Lower lobe of right lung (tissue), 2 donors: ENCODE measurements around the gene KLF13. TPM values are rescaled to one million over a fixed set of nuclear protein-coding genes. Genes with fewer than 3 reads are reported as not detected.

Experiments used
- ATAC-seq, 2 donors: fragments of 200-7000 bp; cut with Tn5 transposase; one replicate each; pipeline ENCODE4 v1.9.1; 2020 to 2022; ENCODE audit warnings: mild to moderate bottlenecking in 2 of 2, moderate library complexity in 2 of 2
- DNase-seq: peaks from one replicate; pipeline ENCODE4 v3.0.0-alpha.2; 2020
- H3K27ac ChIP-seq: fragments of 200-600 bp; one replicate; pipeline ENCODE4 v1.8.0; 2022
- H3K27me3 ChIP-seq: fragments of 200-600 bp; one replicate; pipeline ENCODE4 v1.8.0; 2022; ENCODE audit warnings: low read depth
- H3K36me3 ChIP-seq: fragments of 200-600 bp; one replicate; pipeline ENCODE4 v1.8.0; 2022; ENCODE audit warnings: mild to moderate bottlenecking
- H3K4me1 ChIP-seq: fragments of 200-600 bp; one replicate; pipeline ENCODE4 v1.8.0; 2022
- H3K4me3 ChIP-seq: fragments of 200-600 bp; one replicate; pipeline ENCODE4 v1.8.0; 2022; ENCODE audit warnings: mild to moderate bottlenecking
- H3K9me3 ChIP-seq: fragments of 200-600 bp; one replicate; pipeline ENCODE4 v1.8.0; 2022
- intact Hi-C: fragments of 100-400 bp; cut with DNase I; formaldehyde crosslinking; loops from one replicate; pipeline ENCODE4 v1.11.0; 2022
- total RNA-seq: library from RNA; stranded (reverse); fragmentation: NEBNext Ultra II Directional; extraction: Animal tissue kit (Norgen Biotek cat#: 25700); gene quantifications from one replicate; pipeline ENCODE4 v1.2.1, GENCODE V29; 2021
- TF ChIP-seq, protein P1 (sequence below): fragments of 200-600 bp; IDR thresholded peaks from one replicate; pipeline ENCODE4 v1.8.0; 2022; ENCODE audit warnings: antibody characterized with exemption, mild to moderate bottlenecking
- donor health status: DM: no; HTN: yes; CAD: no; lungs with severe emphysema.

Gene KLF13
- total RNA-seq, 1 donor from 2014 or later, result 178 TPM

DNA sequence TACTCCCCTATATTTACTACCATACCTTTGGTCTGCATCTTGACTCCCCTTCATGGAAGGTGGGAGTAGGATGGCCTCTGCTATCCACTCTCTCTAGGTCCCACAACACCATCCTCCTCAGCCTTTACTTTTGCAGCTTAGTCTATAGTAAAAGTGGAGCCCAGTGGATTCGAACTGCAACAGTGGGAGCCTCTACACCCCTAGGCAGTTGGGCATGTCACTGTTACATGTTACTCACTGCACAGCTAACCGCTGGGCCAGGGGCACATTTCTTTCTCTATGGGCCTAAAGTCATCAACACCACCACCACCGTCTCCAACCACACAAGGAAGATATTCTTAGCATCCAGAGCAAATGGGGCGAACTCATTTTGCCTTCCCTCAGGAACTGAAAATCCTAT, 62.9 kb downstream of the KLF13 start:
- TF ChIP-seq, protein P1, sequence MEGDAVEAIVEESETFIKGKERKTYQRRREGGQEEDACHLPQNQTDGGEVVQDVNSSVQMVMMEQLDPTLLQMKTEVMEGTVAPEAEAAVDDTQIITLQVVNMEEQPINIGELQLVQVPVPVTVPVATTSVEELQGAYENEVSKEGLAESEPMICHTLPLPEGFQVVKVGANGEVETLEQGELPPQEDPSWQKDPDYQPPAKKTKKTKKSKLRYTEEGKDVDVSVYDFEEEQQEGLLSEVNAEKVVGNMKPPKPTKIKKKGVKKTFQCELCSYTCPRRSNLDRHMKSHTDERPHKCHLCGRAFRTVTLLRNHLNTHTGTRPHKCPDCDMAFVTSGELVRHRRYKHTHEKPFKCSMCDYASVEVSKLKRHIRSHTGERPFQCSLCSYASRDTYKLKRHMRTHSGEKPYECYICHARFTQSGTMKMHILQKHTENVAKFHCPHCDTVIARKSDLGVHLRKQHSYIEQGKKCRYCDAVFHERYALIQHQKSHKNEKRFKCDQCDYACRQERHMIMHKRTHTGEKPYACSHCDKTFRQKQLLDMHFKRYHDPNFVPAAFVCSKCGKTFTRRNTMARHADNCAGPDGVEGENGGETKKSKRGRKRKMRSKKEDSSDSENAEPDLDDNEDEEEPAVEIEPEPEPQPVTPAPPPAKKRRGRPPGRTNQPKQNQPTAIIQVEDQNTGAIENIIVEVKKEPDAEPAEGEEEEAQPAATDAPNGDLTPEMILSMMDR, result no peak
- no peaks in the 10 kb centered on the region for H3K27me3 ChIP-seq
- H3K27ac ChIP-seq, result no peak overlapping the region
- no peaks in the 10 kb centered on the region for H3K9me3 ChIP-seq
- no peak for ATAC-seq
- H3K4me1 ChIP-seq, result peaks cover 41% of the 10 kb centered on the region
- intact Hi-C loops, result loop anchor here (5.0 kb wide), 1 partner anchor 43 kb away; no protein-coding TSS in a partner anchor
- no peak for DNase-seq
- H3K36me3 ChIP-seq, result no peaks in the 10 kb centered on the region
- no peak overlapping the region for H3K4me3 ChIP-seq

DNA sequence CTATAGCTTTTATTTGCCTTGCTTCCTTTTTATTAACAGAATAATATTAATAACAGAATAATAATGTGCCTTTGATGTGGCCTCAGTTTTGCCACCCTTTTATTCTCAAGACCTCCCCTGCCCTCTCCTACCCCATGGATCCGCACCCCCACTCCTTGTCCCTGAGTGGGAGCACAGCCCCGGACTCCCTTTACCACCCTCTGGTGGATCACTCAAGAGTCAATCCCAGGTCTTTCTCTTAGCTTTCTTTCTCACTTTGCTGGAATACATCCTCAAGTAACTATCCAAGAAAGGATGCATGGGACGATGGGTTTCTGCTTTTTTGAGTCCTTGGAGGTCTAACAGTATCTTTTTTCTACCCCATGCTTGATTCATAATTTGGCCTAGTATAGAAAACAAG, 63.4 kb downstream of the KLF13 start:
- H3K27me3 ChIP-seq, result no peaks in the 10 kb centered on the region
- no peaks in the 10 kb centered on the region for H3K9me3 ChIP-seq
- intact Hi-C loops, result no loop called here
- H3K4me1 ChIP-seq, result peaks cover 41% of the 10 kb centered on the region
- no peak overlapping the region for H3K27ac ChIP-seq
- H3K4me3 ChIP-seq, result no peak overlapping the region
- H3K36me3 ChIP-seq, result no peaks in the 10 kb centered on the region
- TF ChIP-seq, protein P1, result no peak
- ATAC-seq (no peak), DNase-seq (no peak)

DNA sequence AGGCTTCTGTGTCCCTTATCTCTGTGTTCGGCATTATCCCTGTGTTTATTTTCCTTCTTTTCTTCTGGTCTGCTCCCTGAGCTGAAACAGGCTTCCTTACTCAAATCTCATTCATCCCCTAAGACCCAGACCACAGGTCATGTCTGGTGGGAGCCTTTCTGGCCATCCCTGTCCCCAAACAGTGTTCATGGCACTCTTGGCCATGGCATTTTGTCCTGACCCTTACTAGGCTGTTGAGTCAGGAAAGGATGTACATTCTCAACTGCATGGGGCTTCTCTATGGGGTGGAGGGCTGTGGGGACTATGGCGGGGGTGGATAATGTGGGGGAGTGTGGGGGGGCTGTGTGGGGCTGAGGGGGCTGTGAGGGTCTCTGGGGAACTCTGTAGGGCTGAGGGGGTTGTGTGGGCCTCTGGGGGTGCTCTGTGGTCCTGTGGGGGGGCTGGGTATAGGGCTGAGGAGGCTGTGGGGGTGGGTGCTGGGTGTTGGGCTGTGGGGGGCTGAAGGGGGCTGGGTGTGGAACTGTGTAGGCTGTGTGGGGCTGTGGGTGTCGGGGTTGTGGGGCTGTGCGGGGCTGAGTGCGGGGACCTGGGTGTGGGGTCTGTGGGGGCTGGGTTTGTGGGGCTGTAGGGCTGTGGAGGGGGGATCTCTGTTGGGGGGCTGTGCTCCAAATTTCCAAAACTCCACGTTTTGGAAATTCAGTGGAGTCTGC, 64.3 kb downstream of the KLF13 start:
- TF ChIP-seq, protein P1, result no peak
- intact Hi-C loops, result no loop called here
- Histone ChIP-seq H3K36me3 (no peaks in the 10 kb centered on the region), H3K9me3 (no peaks in the 10 kb centered on the region), H3K27ac (peak overlapping the region; percentile 94), H3K4me1 (peaks cover 41% of the 10 kb centered on the region), H3K4me3 (peak overlapping the region; percentile 75), H3K27me3 (no peaks in the 10 kb centered on the region)
- ATAC-seq (no peak), DNase-seq (no peak)

DNA sequence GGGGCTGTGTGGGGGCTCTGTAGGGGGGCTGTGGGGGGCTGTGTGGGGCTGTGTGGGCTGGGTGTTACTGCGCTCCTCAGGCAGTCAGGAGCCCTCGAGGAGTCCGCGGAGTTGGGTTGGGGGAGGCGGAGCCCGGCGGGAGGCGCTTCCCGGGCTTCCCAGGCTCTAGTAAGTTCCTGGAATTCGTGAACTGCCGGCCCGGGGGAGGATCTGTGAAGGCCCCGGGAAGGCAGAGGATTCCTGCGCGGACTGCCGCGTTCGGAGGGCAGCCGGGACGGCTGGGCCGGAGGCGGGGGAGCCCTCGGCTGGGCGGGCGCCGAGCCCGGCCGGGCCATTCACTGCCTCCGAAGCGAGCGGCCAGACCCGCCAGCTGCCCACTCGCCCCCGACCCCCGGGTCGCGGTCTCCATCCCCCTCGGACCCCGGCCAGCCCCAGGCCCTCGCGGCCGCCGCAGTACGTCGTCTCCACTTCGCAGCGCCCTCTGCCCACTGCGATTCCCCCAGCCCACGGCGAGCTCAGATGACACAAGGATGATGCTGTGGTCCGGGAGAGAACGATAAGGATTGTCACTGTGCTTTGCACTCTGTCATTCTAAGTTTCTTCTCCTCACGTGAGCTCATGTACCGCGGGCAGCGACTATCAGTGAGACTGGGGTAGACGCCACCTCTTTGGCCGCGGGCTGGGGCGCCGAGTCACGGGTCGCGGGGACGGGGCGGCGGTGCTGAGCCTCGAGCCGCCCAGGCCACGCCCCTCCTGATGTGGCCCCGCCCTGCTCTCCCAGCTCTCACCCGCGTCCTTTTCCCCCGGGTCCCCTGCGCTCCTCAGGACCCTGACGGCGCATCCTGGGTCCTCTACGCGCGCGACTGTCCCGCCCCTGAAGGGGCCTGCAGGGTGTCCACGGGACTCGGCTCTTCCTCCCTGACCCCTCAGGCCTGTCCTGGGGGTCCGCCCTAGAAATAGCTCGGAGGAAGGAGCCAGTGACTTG, 65.3 kb downstream of the KLF13 start:
- peaks cover 40% of the 10 kb centered on the region for H3K4me1 ChIP-seq
- H3K4me3 ChIP-seq, result peak overlapping the region; percentile 75
- intact Hi-C loops, result no loop called here
- peak; percentile 91 for ATAC-seq
- no peaks in the 10 kb centered on the region for H3K36me3 ChIP-seq
- H3K27ac ChIP-seq, result peak overlapping the region; percentile 94
- no peaks in the 10 kb centered on the region for H3K9me3 ChIP-seq
- H3K27me3 ChIP-seq, result no peaks in the 10 kb centered on the region
- TF ChIP-seq, protein P1, result no peak
- peak; percentile 91 for DNase-seq

DNA sequence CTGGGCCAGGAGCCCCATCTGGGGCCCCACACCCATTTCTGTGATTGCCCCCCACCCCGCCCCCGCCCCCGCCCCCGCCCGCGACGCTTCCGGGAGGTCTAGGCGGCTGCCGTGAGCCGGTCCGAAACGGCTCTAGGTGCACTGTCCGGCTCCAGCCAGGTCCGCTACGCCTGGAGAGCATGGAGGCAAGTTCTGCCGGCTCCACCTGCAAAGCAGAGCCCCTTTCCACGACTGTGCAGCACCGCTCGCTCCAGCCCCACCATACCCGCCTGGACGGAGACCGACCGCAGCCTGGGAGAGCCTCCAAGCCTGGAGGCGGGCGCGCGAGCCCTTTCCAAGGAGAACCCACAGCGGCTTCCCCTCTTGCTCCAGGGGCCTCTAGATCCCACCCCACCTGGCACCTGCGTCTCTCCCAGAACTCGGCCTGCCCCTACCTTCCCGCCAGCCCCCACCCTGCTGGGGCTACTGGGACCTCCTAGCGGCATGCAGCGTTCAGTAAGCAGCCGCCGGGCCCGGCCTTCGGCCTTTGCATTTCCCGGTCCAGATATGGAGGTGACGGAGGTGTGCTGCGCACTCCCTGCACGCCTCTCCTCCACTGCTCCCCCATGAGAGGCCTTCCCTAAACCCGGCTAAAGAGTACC, 66.2 kb downstream of the KLF13 start:
- intact Hi-C loops, result no loop called here
- DNase-seq, result no peak

More for the DNA sequence above, 66.2 kb downstream of the KLF13 start:
- ATAC-seq, result peak; percentile 30 to 40
- TF ChIP-seq, protein P1, result no peak
- H3K4me1 ChIP-seq, result peaks cover 41% of the 10 kb centered on the region
- no peaks in the 10 kb centered on the region for H3K27me3 ChIP-seq
- no peaks in the 10 kb centered on the region for H3K9me3 ChIP-seq
- H3K27ac ChIP-seq, result peak overlapping the region; percentile 94
- no peaks in the 10 kb centered on the region for H3K36me3 ChIP-seq
- H3K4me3 ChIP-seq, result peak overlapping the region; percentile 75
